ENCODE results near the gene CCDC60.

Gene CCDC60

DNA sequence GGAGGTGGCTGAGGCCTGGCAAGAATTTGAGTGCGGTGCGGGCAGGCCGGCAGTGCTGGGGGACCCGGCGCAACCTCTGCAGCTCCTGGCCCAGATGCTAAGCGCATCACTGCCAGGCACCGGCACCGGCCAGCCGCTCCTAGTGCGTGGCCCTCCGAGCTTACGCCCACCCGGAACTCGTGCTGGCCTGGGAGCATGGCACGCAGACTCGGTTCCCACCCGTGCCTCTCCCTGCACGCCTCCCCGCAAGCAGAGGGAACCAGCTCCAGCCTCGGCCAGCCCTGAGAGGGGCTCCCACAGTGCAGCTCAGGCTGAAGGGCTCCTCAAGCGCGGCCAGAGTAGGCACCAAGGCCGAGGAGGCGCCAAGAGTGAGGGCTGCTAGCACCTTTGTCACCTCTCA is 63.7 kb downstream of the CCDC60 start:
- no peaks in the 10 kb centered on the region for H3K27me3 ChIP-seq (ENCODE audit: control insufficient read depth, insufficient read depth, low read length)

GRCh38 chr12:119399301-119399700 is 64.8 kb downstream of the CCDC60 start:
- H3K36me3 ChIP-seq (ENCODE audit: control insufficient read depth, insufficient read depth, low read length), result no peaks in the 10 kb centered on the region
- H3K27me3 ChIP-seq (ENCODE audit: control insufficient read depth, insufficient read depth, low read length), result no peaks in the 10 kb centered on the region

More for the DNA sequence above, 63.7 kb downstream of the CCDC60 start:
- Histone ChIP-seq H3K4me1 (no peaks in the 10 kb centered on the region), H2AFZ (no peak overlapping the region), H3K9me3 (ENCODE audit: control insufficient read depth, low read length) (no peaks in the 10 kb centered on the region), H3K27ac (no peak overlapping the region), H3K4me3 (ENCODE audit: low read depth, low read length) (no peak overlapping the region), H3K4me2 (ENCODE audit: low read length) (no peak overlapping the region), H3K36me3 (ENCODE audit: control insufficient read depth, insufficient read depth, low read length) (no peaks in the 10 kb centered on the region), H3K79me2 (no peaks in the 10 kb centered on the region), H3K9ac (no peak overlapping the region)
- TF ChIP-seq, protein P1, sequence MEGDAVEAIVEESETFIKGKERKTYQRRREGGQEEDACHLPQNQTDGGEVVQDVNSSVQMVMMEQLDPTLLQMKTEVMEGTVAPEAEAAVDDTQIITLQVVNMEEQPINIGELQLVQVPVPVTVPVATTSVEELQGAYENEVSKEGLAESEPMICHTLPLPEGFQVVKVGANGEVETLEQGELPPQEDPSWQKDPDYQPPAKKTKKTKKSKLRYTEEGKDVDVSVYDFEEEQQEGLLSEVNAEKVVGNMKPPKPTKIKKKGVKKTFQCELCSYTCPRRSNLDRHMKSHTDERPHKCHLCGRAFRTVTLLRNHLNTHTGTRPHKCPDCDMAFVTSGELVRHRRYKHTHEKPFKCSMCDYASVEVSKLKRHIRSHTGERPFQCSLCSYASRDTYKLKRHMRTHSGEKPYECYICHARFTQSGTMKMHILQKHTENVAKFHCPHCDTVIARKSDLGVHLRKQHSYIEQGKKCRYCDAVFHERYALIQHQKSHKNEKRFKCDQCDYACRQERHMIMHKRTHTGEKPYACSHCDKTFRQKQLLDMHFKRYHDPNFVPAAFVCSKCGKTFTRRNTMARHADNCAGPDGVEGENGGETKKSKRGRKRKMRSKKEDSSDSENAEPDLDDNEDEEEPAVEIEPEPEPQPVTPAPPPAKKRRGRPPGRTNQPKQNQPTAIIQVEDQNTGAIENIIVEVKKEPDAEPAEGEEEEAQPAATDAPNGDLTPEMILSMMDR (IDR thresholded peaks at IDR 0.05), result no peak

DNA sequence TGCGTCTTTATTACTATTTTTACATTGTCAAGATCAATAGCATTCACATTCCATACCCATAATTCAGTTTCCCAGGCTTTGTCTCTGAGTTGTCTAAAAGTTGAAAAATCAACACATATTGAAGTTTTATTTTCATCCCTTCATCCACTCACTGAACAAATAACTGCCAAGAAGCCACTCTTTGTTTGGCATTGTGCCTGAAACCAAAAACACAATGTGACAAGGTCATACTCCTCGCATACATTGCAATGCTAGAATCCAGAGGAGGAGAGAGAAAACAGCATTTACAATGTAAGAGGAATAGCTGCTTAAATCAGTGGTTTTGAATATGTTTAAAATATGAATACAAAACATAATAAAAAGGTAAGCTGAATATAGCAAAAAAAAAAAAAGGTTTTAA is 71.8 kb downstream of the CCDC60 start:
- Histone ChIP-seq H3K4me1 (no peaks in the 10 kb centered on the region), H3K27me3 (ENCODE audit: control insufficient read depth, insufficient read depth, low read length) (no peaks in the 10 kb centered on the region), H3K27ac (no peak overlapping the region), H3K4me2 (ENCODE audit: low read length) (no peak overlapping the region), H3K79me2 (no peaks in the 10 kb centered on the region), H3K9ac (no peak overlapping the region), H3K36me3 (ENCODE audit: control insufficient read depth, insufficient read depth, low read length) (no peaks in the 10 kb centered on the region), H3K4me3 (ENCODE audit: low read depth, low read length) (no peak overlapping the region), H3K9me3 (ENCODE audit: control insufficient read depth, low read length) (no peaks in the 10 kb centered on the region), H2AFZ (no peak overlapping the region)
- TF ChIP-seq, protein P1 (IDR thresholded peaks at IDR 0.05), result no peak

More at GRCh38 chr12:119399301-119399700, 64.8 kb downstream of the CCDC60 start:
- Histone ChIP-seq H3K79me2 (no peaks in the 10 kb centered on the region), H3K4me3 (ENCODE audit: low read depth, low read length) (no peak overlapping the region), H2AFZ (no peak overlapping the region), H3K9ac (no peak overlapping the region), H3K4me2 (ENCODE audit: low read length) (no peak overlapping the region), H3K9me3 (ENCODE audit: control insufficient read depth, low read length) (no peaks in the 10 kb centered on the region), H3K27ac (no peak overlapping the region), H3K4me1 (no peaks in the 10 kb centered on the region)
- TF ChIP-seq, protein P1 (IDR thresholded peaks at IDR 0.05), result no peak

GRCh38 chr12:119406811-119407210 is 72.3 kb downstream of the CCDC60 start:
- Histone ChIP-seq H3K79me2 (no peaks in the 10 kb centered on the region), H3K9me3 (ENCODE audit: control insufficient read depth, low read length) (no peaks in the 10 kb centered on the region)

DNA sequence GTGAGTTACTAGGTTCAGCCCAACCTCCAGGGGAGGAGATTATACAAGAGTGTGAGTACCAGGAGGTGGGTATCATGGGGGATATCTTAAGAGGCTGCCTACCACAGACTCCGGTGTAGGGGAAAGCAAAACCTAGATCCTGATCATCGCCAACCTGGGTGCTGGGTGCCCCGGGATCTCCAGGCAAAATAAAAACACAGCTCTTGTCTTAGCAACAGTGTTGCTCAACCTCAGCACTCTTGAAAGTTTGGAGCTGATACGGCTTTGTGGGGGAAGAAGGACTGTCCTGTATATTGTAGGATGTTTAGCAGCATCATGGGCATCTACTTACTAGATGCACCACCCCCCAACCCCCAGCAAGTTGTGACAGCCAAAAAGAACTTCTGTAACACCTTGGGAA is 74.5 kb downstream of the CCDC60 start:
- Histone ChIP-seq H3K4me1 (no peaks in the 10 kb centered on the region), H3K4me3 (ENCODE audit: low read depth, low read length) (no peak overlapping the region), H3K4me2 (ENCODE audit: low read length) (no peak overlapping the region), H3K79me2 (peaks cover 2% of the 10 kb centered on the region), H3K9me3 (ENCODE audit: control insufficient read depth, low read length) (no peaks in the 10 kb centered on the region), H3K27me3 (ENCODE audit: control insufficient read depth, insufficient read depth, low read length) (no peaks in the 10 kb centered on the region), H3K27ac (no peak overlapping the region), H2AFZ (no peak overlapping the region), H3K36me3 (ENCODE audit: control insufficient read depth, insufficient read depth, low read length) (no peaks in the 10 kb centered on the region), H3K9ac (no peak overlapping the region)
- TF ChIP-seq, protein P1 (IDR thresholded peaks at IDR 0.05), result no peak

More at GRCh38 chr12:119406811-119407210, 72.3 kb downstream of the CCDC60 start:
- H3K9ac ChIP-seq, result no peak overlapping the region
- no peak overlapping the region for H3K27ac ChIP-seq
- no peaks in the 10 kb centered on the region for H3K27me3 ChIP-seq (ENCODE audit: control insufficient read depth, insufficient read depth, low read length)
- no peaks in the 10 kb centered on the region for H3K4me1 ChIP-seq
- H3K4me2 ChIP-seq (ENCODE audit: low read length), result no peak overlapping the region
- H2AFZ ChIP-seq, result no peak overlapping the region
- TF ChIP-seq, protein P1 (IDR thresholded peaks at IDR 0.05), result no peak
- no peak overlapping the region for H3K4me3 ChIP-seq (ENCODE audit: low read depth, low read length)
- no peaks in the 10 kb centered on the region for H3K36me3 ChIP-seq (ENCODE audit: control insufficient read depth, insufficient read depth, low read length)
